DMS 273 (cell line): Measurements from ENCODE around the gene LONP2.
"Not testable (repeated sequence)": the region's sequence is repeated elsewhere in the genome, so short reads cannot be mapped to it uniquely, and the experiment has no call there.

Experiments used
- DNase-seq: peaks from one replicate; lab custom pipeline; 2025; ENCODE audit not compliant: unreplicated experiment; lab: John Stamatoyannopoulos, UW

LONP2 gene

GRCh38 chr16:48330841-48331192 lies 86.7 kb downstream of the LONP2 start:
- no peak for DNase-seq

GRCh38 chr16:48332978-48333377 lies 88.9 kb downstream of the LONP2 start:
- no peak for DNase-seq

- no peak for DNase-seq
Measured at GRCh38 chr16:48334325-48334724, 90.2 kb downstream of the LONP2 start.

GRCh38 chr16:48335961-48336360 lies 91.9 kb downstream of the LONP2 start:
- DNase-seq: no peak

- no peak for DNase-seq
Measured at GRCh38 chr16:48340054-48340453, 96.0 kb downstream of the LONP2 start.

GRCh38 chr16:48342591-48342990 lies 98.5 kb downstream of the LONP2 start:
- no peak for DNase-seq

GRCh38 chr16:48347191-48347865 lies 103.2 kb downstream of the LONP2 start:
- peak; percentile 24 for DNase-seq

GRCh38 chr16:48347980-48348379 lies 103.9 kb downstream of the LONP2 start:
- peak; percentile 90 for DNase-seq

GRCh38 chr16:48350736-48351135 lies 106.6 kb downstream of the LONP2 start:
- no peak for DNase-seq

- DNase-seq: no peak
Measured at GRCh38 chr16:48352648-48353390, 108.7 kb downstream of the LONP2 start.

- DNase-seq: peak; percentile 86
Measured at GRCh38 chr16:48353565-48354163, 109.6 kb downstream of the LONP2 start.

GRCh38 chr16:48354385-48354784 lies 110.3 kb downstream of the LONP2 start:
- DNase-seq: not testable (repeated sequence)

- DNase-seq: no peak
Measured at GRCh38 chr16:48354877-48355855, 111.1 kb downstream of the LONP2 start.

- no peak for DNase-seq
Measured at GRCh38 chr16:48356633-48357376, 112.7 kb downstream of the LONP2 start.

- DNase-seq: no peak
Measured at GRCh38 chr16:48358419-48358818, 114.3 kb downstream of the LONP2 start.

- no peak for DNase-seq
Measured at GRCh38 chr16:48359983-48360382, 115.9 kb downstream of the LONP2 start.

GRCh38 chr16:48361012-48361411 lies 116.9 kb downstream of the LONP2 start:
- DNase-seq: no peak

GRCh38 chr16:48361540-48362144 lies 117.5 kb downstream of the LONP2 start:
- no peak for DNase-seq

- no peak for DNase-seq
Measured at GRCh38 chr16:48365025-48365600, 121.0 kb downstream of the LONP2 start.
